Adipocyte (in vitro differentiated cells): Measurements from ENCODE around the gene LRRC52.
"Not testable (repeated sequence)": the region's sequence is repeated elsewhere in the genome, so short reads cannot be mapped to it uniquely, and the experiment has no call there.

Source experiments
- DNase-seq: peaks from one replicate; pipeline ENCODE4 v3.0.0-alpha.2; 2015; ENCODE audit warnings: low read depth
- H3K27me3 ChIP-seq: replicated peaks from 2 replicates; pipeline ENCODE4 v1.7.0; 2013; ENCODE audit warnings: mild to moderate bottlenecking, low read length, moderate library complexity; ENCODE audit not compliant: control insufficient read depth, insufficient read depth
- H3K36me3 ChIP-seq: 2 replicates; pipeline ENCODE4 v1.7.0; 2013; ENCODE audit warnings: low read length, mild to moderate bottlenecking, moderate library complexity; ENCODE audit not compliant: control insufficient read depth, insufficient read depth, severe bottlenecking
- H3K4me1 ChIP-seq: 2 replicates; pipeline ENCODE4 v1.7.0; 2013; ENCODE audit warnings: mild to moderate bottlenecking, low read length, moderate library complexity; ENCODE audit not compliant: control insufficient read depth, insufficient read depth
- H3K4me3 ChIP-seq: 2 replicates; pipeline ENCODE4 v1.7.0; 2013; ENCODE audit warnings: mild to moderate bottlenecking, low read length, moderate library complexity
- H3K9ac ChIP-seq: 2 replicates; pipeline ENCODE4 v1.7.0; 2013; ENCODE audit warnings: mild to moderate bottlenecking, low read length, moderate library complexity
- H3K9me3 ChIP-seq: 2 replicates; pipeline ENCODE4 v1.7.0; 2013; ENCODE audit warnings: mild to moderate bottlenecking, low read length, moderate library complexity; ENCODE audit not compliant: control insufficient read depth

LRRC52 gene

DNA sequence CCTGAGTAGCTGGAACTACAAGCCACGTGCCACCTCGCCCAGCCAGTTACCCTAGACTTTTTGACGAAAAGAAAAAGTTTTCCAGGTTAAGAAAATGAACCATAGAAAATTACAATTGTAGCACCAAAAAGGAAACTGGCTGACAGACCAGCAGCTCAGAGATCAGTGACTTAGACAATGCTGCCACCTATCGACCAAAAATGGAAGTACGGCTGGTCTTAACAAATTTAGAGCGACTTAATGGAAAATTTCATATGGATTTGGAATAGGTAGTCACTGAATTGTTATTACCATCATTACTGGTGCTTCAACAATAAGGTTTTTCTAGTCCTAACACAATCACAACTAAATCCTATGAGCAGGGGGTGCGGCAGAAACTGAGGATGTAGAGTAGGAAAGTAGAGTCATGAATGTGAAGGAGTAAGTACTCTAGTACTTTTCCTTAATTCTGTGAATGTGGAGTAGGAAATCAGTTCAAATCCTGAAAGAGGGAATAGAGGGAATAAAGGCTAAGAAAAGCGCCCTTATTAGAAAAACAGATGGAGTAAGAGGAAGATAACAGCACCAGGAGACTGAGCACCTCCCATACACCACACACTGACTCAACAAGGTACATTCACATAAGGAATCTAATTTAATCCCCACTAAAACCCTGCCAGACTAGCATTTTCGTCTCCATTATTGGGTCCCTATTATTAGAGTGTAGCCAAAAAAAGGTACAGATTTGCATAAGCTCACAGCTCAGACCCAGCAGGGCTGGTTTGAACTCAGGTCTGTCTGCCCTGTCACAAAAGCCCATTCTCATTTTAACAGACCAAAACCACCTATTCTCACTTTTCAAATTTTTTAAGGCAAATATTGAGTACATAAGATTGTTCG lies 49.4 kb downstream of the LRRC52 start:
- Histone ChIP-seq H3K36me3 (no peaks in the 10 kb centered on the region), H3K4me1 (peaks cover 5% of the 10 kb centered on the region)
- peak; percentile 88 for DNase-seq

DNA sequence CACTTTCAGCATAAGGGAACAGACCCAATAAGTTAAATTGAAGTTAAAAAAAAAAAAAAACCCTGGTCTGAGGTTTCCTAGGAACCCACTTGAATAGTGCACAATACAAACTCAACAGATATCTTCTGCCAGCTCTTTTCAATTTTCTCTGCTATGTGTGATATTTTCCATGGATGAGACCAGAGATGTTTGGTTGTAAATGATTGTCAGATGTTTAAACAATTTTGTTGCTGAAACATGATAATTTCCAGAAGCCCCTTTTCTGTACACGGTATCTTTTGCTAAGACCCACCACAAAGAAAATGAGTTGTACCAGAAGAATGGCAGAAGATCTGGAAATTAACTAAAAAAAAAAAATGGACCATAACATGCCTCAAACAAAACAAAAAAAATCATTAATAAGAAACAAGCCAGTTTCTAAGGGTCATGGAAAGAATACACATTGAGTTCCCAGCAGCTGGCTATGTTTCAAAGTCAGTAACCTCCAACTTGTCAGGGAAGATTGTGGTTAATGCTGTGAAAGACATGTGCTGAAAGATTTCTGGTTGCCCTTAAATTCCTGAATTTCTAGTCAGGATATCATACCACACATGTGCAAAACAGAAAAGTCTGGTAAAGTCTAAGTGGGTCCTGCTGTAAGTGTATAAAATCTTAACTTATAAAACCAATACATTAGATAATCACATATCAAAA lies 51.6 kb downstream of the LRRC52 start:
- no peaks in the 10 kb centered on the region for H3K9me3 ChIP-seq
- H3K27me3 ChIP-seq: peaks cover 19% of the 10 kb centered on the region
- peak; percentile 7 for DNase-seq
- no peaks in the 10 kb centered on the region for H3K36me3 ChIP-seq
- no peak overlapping the region for H3K9ac ChIP-seq
- H3K4me3 ChIP-seq: no peak overlapping the region
- peaks cover 11% of the 10 kb centered on the region for H3K4me1 ChIP-seq

More for the DNA sequence above, 49.4 kb downstream of the LRRC52 start:
- Histone ChIP-seq H3K4me3 (no peak overlapping the region), H3K9ac (no peak overlapping the region), H3K27me3 (peaks cover 37% of the 10 kb centered on the region), H3K9me3 (no peaks in the 10 kb centered on the region)

- peak; percentile 99 for DNase-seq
- Histone ChIP-seq H3K9me3 (no peaks in the 10 kb centered on the region), H3K27me3 (peaks cover 15% of the 10 kb centered on the region), H3K9ac (peak overlapping the region; percentile 81), H3K4me3 (peak overlapping the region; percentile 88), H3K4me1 (peaks cover 16% of the 10 kb centered on the region), H3K36me3 (no peaks in the 10 kb centered on the region)
Observed at GRCh38 chr1:165597883-165598675, 54.3 kb downstream of the LRRC52 start.

DNA sequence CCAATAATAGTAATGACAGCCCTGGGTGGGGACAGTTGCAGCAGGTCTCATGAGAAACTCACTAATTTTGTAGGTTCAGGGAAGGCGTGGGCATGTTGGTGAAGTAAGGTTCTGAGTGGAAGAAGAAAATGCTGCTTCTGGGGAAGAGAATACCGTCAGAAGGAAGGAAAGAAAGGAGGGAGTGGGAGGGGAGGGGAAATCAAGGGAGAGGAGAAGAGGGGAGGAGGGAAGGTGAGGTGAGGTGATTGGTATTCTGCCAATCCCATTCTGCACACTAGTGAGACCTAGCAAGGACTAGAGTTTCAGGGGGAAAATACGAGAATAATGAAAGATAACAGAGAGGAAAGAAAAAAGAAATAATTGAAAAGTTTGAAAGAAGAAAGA lies 54.9 kb downstream of the LRRC52 start:
- H3K9ac ChIP-seq: peak overlapping the region; percentile 81
- no peaks in the 10 kb centered on the region for H3K9me3 ChIP-seq
- peaks cover 10% of the 10 kb centered on the region for H3K27me3 ChIP-seq
- no peaks in the 10 kb centered on the region for H3K36me3 ChIP-seq
- peaks cover 16% of the 10 kb centered on the region for H3K4me1 ChIP-seq
- H3K4me3 ChIP-seq: peak overlapping the region; percentile 88
- no peak for DNase-seq

- Histone ChIP-seq H3K27me3 (no peaks in the 10 kb centered on the region), H3K9me3 (no peaks in the 10 kb centered on the region), H3K36me3 (no peaks in the 10 kb centered on the region), H3K4me3 (no peak overlapping the region), H3K4me1 (peaks cover 16% of the 10 kb centered on the region), H3K9ac (no peak overlapping the region)
- no peak for DNase-seq
Observed at GRCh38 chr1:165600793-165601192, 57.0 kb downstream of the LRRC52 start.

DNA sequence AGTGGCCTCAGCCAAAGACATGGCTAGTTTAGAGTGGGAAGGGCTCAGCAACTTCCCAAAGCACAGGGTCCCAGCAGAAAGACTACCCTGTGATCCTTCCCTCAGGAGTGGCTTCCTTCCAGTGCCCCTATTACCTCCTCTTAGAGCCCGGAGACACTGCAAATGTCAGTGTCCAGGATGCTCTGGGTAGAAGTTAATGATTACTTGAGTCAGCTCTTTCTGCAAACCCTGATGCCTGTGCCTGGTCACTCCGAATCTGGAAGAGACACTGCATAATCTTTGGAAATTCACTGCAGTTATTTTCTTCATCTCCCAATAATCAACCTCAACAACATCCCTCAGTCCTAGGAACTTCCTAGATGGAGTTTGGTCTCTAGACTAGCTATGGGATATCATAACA lies 60.0 kb downstream of the LRRC52 start:
- DNase-seq: no peak
- no peaks in the 10 kb centered on the region for H3K9me3 ChIP-seq
- peaks cover 7% of the 10 kb centered on the region for H3K4me1 ChIP-seq
- no peaks in the 10 kb centered on the region for H3K36me3 ChIP-seq
- H3K4me3 ChIP-seq: no peak overlapping the region
- no peaks in the 10 kb centered on the region for H3K27me3 ChIP-seq
- H3K9ac ChIP-seq: no peak overlapping the region

DNA sequence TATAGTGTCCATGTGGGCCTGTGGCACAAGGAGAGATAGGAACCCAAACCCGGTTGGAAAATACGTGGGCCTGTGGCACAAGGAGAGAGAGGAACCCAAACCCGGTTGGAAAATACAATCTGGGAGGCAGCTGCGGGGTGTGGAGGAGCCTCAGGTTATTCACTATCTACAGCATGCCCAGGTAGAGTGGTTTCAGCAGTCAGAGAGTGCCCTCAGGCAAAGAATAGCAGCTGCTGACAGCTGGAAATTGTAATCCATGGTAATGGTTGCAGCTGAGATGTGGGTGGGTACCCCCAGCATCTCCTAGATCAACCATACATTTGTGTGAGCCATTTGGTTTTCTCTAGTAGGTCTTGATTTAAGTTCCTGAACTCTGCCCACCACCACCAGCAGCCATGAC lies 61.4 kb downstream of the LRRC52 start:
- Histone ChIP-seq H3K36me3 (no peaks in the 10 kb centered on the region), H3K9ac (no peak overlapping the region), H3K9me3 (no peaks in the 10 kb centered on the region), H3K4me3 (no peak overlapping the region), H3K4me1 (peaks cover 6% of the 10 kb centered on the region), H3K27me3 (no peaks in the 10 kb centered on the region)
- DNase-seq: no peak

DNA sequence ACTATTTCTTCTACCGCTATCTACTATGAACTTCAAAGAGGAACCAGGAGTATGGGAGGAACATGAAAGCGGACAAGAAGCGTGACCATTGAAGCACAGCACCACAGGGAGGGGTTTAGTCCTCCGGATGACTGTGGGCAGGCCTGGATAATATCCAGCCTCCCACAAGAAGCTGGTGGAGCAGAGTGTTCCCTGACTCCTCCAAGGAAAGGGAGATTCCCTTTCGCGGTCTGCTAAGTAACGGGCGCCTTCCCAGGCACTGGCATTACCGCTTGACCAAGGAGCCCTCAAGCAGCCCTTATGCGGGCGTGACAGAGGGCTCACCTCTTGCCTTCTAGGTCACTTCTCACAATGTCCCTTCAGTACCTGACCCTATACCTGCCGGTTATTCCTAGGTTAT lies 62.9 kb downstream of the LRRC52 start:
- not testable (repeated sequence) for H3K4me3 ChIP-seq, H3K9me3 ChIP-seq, H3K9ac ChIP-seq, H3K27me3 ChIP-seq, H3K36me3 ChIP-seq, DNase-seq, H3K4me1 ChIP-seq

DNA sequence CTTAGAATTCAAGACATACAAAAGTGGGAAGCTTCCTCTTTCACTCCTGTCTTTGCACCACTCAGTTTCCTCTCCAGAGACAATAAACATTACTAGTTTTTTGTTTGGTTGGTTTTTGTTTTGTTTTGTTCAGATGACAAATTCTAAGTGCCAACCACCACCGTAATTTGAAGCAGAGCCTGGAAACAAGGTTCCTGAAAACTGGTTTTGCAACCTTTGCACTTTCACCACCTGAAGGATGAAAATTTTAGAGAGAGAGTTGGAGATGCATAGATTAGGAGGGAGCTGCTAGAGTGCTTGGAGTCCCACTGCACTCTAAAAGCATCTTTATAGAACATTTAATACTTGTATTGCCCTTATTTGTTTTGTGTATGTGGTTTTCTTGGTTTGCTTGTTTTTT lies 67.1 kb downstream of the LRRC52 start:
- Histone ChIP-seq H3K36me3 (no peaks in the 10 kb centered on the region), H3K27me3 (no peaks in the 10 kb centered on the region), H3K4me3 (no peak overlapping the region), H3K9ac (no peak overlapping the region), H3K4me1 (no peaks in the 10 kb centered on the region), H3K9me3 (no peaks in the 10 kb centered on the region)
- no peak for DNase-seq

DNA sequence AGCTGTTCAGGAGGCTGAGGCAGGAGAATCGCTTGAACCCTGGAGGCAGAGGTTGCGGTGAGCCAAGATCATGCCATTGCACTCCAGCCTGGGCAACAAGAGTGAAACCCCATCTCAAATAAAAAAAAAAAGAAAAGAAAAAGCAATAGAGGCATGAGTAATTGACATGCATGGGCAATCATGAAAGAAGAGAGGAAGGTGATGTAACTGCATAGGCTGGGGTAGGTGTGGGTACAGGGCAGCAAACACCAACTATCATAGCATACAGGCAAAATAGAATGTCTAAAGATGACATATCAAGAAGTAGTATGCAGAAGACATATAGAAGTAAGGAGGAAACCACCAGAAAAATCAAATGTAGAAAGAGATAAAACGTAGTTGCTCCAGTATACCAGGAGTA lies 68.3 kb downstream of the LRRC52 start:
- no peak overlapping the region for H3K9ac ChIP-seq
- peaks cover 6% of the 10 kb centered on the region for H3K27me3 ChIP-seq
- H3K4me1 ChIP-seq: no peaks in the 10 kb centered on the region
- H3K4me3 ChIP-seq: no peak overlapping the region
- no peak for DNase-seq
- H3K36me3 ChIP-seq: no peaks in the 10 kb centered on the region
- no peaks in the 10 kb centered on the region for H3K9me3 ChIP-seq
